GM18868 (cell line): ENCODE measurements around the gene MAP2K1.
A peak's percentile ranks its signal among the peaks of the same experiment; 100 is the strongest.
"Not testable (repeated sequence)": the region's sequence is repeated elsewhere in the genome, so short reads cannot be mapped to it uniquely, and the experiment has no call there.

ENCODE experiments used
- ATAC-seq: cut with Tn5 transposase; IDR thresholded peaks from one replicate; pipeline ENCODE4 v1.9.1; 2021; ENCODE audit warnings: mild to moderate bottlenecking, moderate library complexity; ENCODE audit not compliant: unreplicated experiment

Gene MAP2K1

GRCh38 chr15:66386204-66387123 is at the start of gene MAP2K1:
MAP2K1 (plus strand) TSS chr15:66386912; CDS start chr15:66387348, 436 bp downstream.
- ATAC-seq, result peak; percentile 82

GRCh38 chr15:66348530-66348929 is 38.2 kb upstream of the MAP2K1 start:
- ATAC-seq, result not testable (repeated sequence)

GRCh38 chr15:66356077-66356358 is 30.7 kb upstream of the MAP2K1 start:
- no peak for ATAC-seq

GRCh38 chr15:66356359-66357236 is 30.1 kb upstream of the MAP2K1 start, which contains the start of gene TIPIN:
TIPIN (minus strand) TSS chr15:66356685; CDS start chr15:66352947, 3,738 bp downstream.
- peak; percentile 87 for ATAC-seq

GRCh38 chr15:66359740-66360139 is 27.0 kb upstream of the MAP2K1 start:
- no peak for ATAC-seq

GRCh38 chr15:66361745-66362460 is 24.8 kb upstream of the MAP2K1 start:
- not testable (repeated sequence) for ATAC-seq

GRCh38 chr15:66362776-66363175 is 23.9 kb upstream of the MAP2K1 start:
- no peak for ATAC-seq

GRCh38 chr15:66364944-66365528 is 21.7 kb upstream of the MAP2K1 start:
- no peak for ATAC-seq

GRCh38 chr15:66369773-66370651 is 16.7 kb upstream of the MAP2K1 start:
- no peak for ATAC-seq

GRCh38 chr15:66374179-66374578 is 12.5 kb upstream of the MAP2K1 start:
- ATAC-seq, result no peak

GRCh38 chr15:66378814-66379430 is 7.8 kb upstream of the MAP2K1 start:
- ATAC-seq, result no peak

GRCh38 chr15:66381376-66381775 is 5.3 kb upstream of the MAP2K1 start:
- ATAC-seq, result not testable (repeated sequence)

- ATAC-seq, result peak; percentile 7
Measured at GRCh38 chr15:66387163-66388042, 691 bp downstream of the MAP2K1 start.

- ATAC-seq, result no peak
Measured at GRCh38 chr15:66388043-66388363, 1.3 kb downstream of the MAP2K1 start.

- ATAC-seq, result no peak
Measured at GRCh38 chr15:66388576-66388975, 1.9 kb downstream of the MAP2K1 start.

GRCh38 chr15:66389098-66389858 is 2.6 kb downstream of the MAP2K1 start:
- no peak for ATAC-seq

GRCh38 chr15:66389859-66390381 is 3.2 kb downstream of the MAP2K1 start:
- ATAC-seq, result no peak
